GM12878 (cell line): Measurements from ENCODE around the gene KRTAP10-5. TPM values are rescaled to one million over a fixed set of nuclear protein-coding genes. Genes with fewer than 3 reads are reported as not detected.

ENCODE experiments used
- ATAC-seq: fragments of 200-7000 bp; cut with Tn5 transposase; 3 replicates; pipeline ENCODE4 v1.9.1; 2020; ENCODE audit warnings: mild to moderate bottlenecking, moderate library complexity
- BruUV-seq: library from RNA; stranded (reverse); fragments of 400-500 nt; replicated peaks from 2 replicates; lab custom pipeline; 2021; lab: Mats Ljungman, UMichigan
- CTCF ChIA-PET: fragments of 300-600 bp; sonication (Branson Sonifier 250); formaldehyde crosslinking; extraction: SDS; loops from one replicate; lab custom pipeline; 2021; ENCODE audit warnings: inconsistent platforms; lab: Yijun Ruan, JAX
- POLR2A ChIA-PET: fragments of 350-600 bp; formaldehyde crosslinking; extraction: SDS; loops from one replicate; lab custom pipeline; 2021; ENCODE audit warnings: inconsistent platforms; lab: Charles Lee
- RAD21 ChIA-PET: fragments of 300-600 bp; sonication (Branson Sonifier 250); formaldehyde crosslinking; loops from one replicate; lab custom pipeline; 2023; ENCODE audit warnings: antibody characterized with exemption; ENCODE audit not compliant: unreplicated experiment; lab: Charles Lee
- SMC1A ChIA-PET: fragments of 300-600 bp; sonication (Branson Sonifier 250); formaldehyde crosslinking; loops from one replicate; lab custom pipeline; 2023; ENCODE audit not compliant: unreplicated experiment, uncharacterized antibody; lab: Charles Lee
- DNase-seq: peaks from one replicate; pipeline ENCODE4 v3.0.0-alpha.2; 2011; ENCODE audit warnings: low read depth, low spot score
- FAIRE-seq: peaks from 3 replicates; lab custom pipeline; 2011; peaks lifted over from hg19 to GRCh38; lab: Jason Lieb, UNC
- H2AFZ ChIP-seq: 2 replicates; pipeline ENCODE4 v1.6.0; 2011; ENCODE audit warnings: low read depth, low read length, control low read depth; ENCODE audit not compliant: control insufficient read depth
- H3K27ac ChIP-seq: 2 replicates; pipeline ENCODE4 v1.5.1; 2011; ENCODE audit warnings: control low read depth; ENCODE audit not compliant: control insufficient read depth, insufficient read depth
- H3K27me3 ChIP-seq, 2 experiments: replicated peaks in 1 of 2; 2 replicates each; pipeline versions ENCODE4 v1.6.0 to v1.6.1; 2011; ENCODE audit warnings: low read length in 1 of 2; ENCODE audit not compliant: control insufficient read depth in 2 of 2, insufficient read depth in 2 of 2
- H3K36me3 ChIP-seq, 2 experiments: 2 replicates each; pipeline ENCODE4 v1.5.1; 2011; ENCODE audit warnings: low read length in 1 of 2; ENCODE audit not compliant: control insufficient read depth in 2 of 2, insufficient read depth in 2 of 2
- H3K4me1 ChIP-seq: 2 replicates; pipeline ENCODE4 v1.6.1; 2011; ENCODE audit warnings: mild to moderate bottlenecking, low read length, moderate library complexity, mixed read lengths; ENCODE audit not compliant: control insufficient read depth, insufficient read depth
- H3K4me2 ChIP-seq: 2 replicates; pipeline ENCODE4 v1.6.0; 2011; ENCODE audit warnings: control low read depth; ENCODE audit not compliant: control insufficient read depth, insufficient read depth
- H3K4me3 ChIP-seq: fragments of 200-600 bp; sonication (generic); 2 replicates; pipeline ENCODE4 v1.5.1; 2016
- H3K79me2 ChIP-seq: 2 replicates; pipeline ENCODE4 v1.6.0; 2011; ENCODE audit warnings: low read length; ENCODE audit not compliant: control insufficient read depth, insufficient read depth
- H3K9ac ChIP-seq: 2 replicates; pipeline ENCODE4 v1.8.0; 2011; ENCODE audit warnings: low read length, control low read depth, mixed read lengths; ENCODE audit not compliant: control insufficient read depth, insufficient read depth
- H3K9me3 ChIP-seq: replicated peaks from 3 replicates; pipeline ENCODE4 v1.5.1; 2011; ENCODE audit warnings: mild to moderate bottlenecking, low read length; ENCODE audit not compliant: control insufficient read depth, insufficient read depth
- H4K20me1 ChIP-seq: 2 replicates; pipeline ENCODE4 v1.6.0; 2011; ENCODE audit not compliant: control insufficient read depth, insufficient read depth
- CEBPB ChIP-seq, 2 experiments: fragments of 150-350 bp in 1 of 2; IDR thresholded peaks; 2 replicates each; pipeline ENCODE4 v1.6.1; 2012 to 2014; ENCODE audit warnings: low read depth in 2 of 2, low read length in 2 of 2, borderline replicate concordance in 1 of 2, inconsistent platforms in 1 of 2
- RAD51 ChIP-seq: fragments of 450-650 bp; IDR thresholded peaks from 2 replicates; pipeline ENCODE4 v1.6.1; 2016; ENCODE audit warnings: moderate library complexity, mild to moderate bottlenecking, inconsistent platforms
- WGBS: methylation state at CpG from one replicate; pipeline ENCODE4 v1.1.6; 2016; ENCODE audit warnings: low lambda C conversion rate; ENCODE audit not compliant: insufficient replicate concordance, insufficient coverage; ENCODE audit errors: missing lambda C conversion rate; 5-methylcytosine and 5-hydroxymethylcytosine counted together
- in situ Hi-C: fragments of 300-500 bp; cut with MboI; formaldehyde crosslinking; loops from 9 replicates; pipeline ENCODE4 v1.14.3; 2018; ENCODE audit warnings: mixed read lengths
- intact Hi-C: fragments of 100-400 bp; cut with micrococcal nuclease; formaldehyde crosslinking; loops from one replicate; pipeline ENCODE4 v1.14.2; 2022; ENCODE audit not compliant: unreplicated experiment
- polyA plus RNA-seq, 11 experiments: library from polyadenylated mRNA; depleted of rRNA in 4 of 11; unstranded in 6 of 11; stranded (reverse) in 5 of 11; fragments of >200 nt; fragmentation: Nextera tagmentation in 4 of 11; fragmentation: Illumina TruSeq in 1 of 11; extraction: Ambion mirVana in 4 of 11; extraction: Trizol in 1 of 11; gene quantifications; 1 replicate in 1 of 11; 2 replicates in 10 of 11; pipeline versions ENCODE4 v1.2.1 to v1.2.3, GENCODE V29; 2011 to 2016; ENCODE audit warnings: inconsistent platforms in 2 of 11, missing spikeins in 2 of 11, low read depth in 1 of 11
- total RNA-seq, 4 experiments: library from RNA; depleted of rRNA in 3 of 4; stranded (reverse); fragments of >200 nt in 3 of 4; fragmentation: Illumina TruSeq in 1 of 4; extraction: Trizol in 1 of 4; gene quantifications; 2 replicates each; pipeline versions ENCODE4 v1.2.1 to v1.2.3, GENCODE V29; 2013 to 2021
- TF ChIP-seq, protein P1 (sequence below): fragments of 450-650 bp; formaldehyde crosslinking; IDR thresholded peaks from 2 replicates; pipeline ENCODE4 v1.4.0; 2022; ENCODE audit warnings: mild to moderate bottlenecking, moderate library complexity
- TF ChIP-seq, protein P2 (sequence below): fragments of 450-650 bp; IDR thresholded peaks from 2 replicates; pipeline ENCODE4 v1.6.1; 2017; ENCODE audit warnings: borderline replicate concordance
- TF ChIP-seq, protein P3 (sequence below): fragments of 450-650 bp; IDR thresholded peaks from 2 replicates; pipeline ENCODE4 v1.6.1; 2017; ENCODE audit warnings: mild to moderate bottlenecking, moderate library complexity
- TF ChIP-seq, protein P4 (sequence below): fragments of 450-650 bp; IDR thresholded peaks from 2 replicates; pipeline ENCODE4 v1.6.1; 2018; ENCODE audit warnings: borderline replicate concordance, mild to moderate bottlenecking; ENCODE audit not compliant: partially characterized antibody

KRTAP10-5 gene
- total and polyA plus RNA-seq, 10 of the 15 experiments (the other 5 are each of a cell fraction or from before 2014, with no cell fraction given), result not detected

DNA sequence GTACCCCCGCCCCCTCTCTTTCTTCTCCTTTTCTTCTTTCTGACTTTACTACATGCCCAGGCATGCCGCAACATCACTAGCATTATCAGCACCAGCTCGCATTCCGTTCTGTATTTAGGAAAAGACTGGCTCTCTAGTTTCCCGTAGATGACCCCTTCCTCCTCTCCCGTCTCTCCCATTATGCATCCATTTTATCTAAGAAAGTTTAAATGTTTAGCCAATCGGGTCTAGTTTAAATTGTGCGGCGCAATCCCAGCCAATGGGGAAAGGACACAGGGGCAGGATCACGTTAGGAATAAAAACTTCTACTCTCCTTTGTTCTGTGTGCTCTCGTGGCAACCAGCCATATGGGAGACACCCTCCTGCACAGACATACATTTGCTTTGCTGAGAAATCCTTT is 17.7 kb upstream of the KRTAP10-5 start (continued):
- TF ChIP-seq, protein P1, sequence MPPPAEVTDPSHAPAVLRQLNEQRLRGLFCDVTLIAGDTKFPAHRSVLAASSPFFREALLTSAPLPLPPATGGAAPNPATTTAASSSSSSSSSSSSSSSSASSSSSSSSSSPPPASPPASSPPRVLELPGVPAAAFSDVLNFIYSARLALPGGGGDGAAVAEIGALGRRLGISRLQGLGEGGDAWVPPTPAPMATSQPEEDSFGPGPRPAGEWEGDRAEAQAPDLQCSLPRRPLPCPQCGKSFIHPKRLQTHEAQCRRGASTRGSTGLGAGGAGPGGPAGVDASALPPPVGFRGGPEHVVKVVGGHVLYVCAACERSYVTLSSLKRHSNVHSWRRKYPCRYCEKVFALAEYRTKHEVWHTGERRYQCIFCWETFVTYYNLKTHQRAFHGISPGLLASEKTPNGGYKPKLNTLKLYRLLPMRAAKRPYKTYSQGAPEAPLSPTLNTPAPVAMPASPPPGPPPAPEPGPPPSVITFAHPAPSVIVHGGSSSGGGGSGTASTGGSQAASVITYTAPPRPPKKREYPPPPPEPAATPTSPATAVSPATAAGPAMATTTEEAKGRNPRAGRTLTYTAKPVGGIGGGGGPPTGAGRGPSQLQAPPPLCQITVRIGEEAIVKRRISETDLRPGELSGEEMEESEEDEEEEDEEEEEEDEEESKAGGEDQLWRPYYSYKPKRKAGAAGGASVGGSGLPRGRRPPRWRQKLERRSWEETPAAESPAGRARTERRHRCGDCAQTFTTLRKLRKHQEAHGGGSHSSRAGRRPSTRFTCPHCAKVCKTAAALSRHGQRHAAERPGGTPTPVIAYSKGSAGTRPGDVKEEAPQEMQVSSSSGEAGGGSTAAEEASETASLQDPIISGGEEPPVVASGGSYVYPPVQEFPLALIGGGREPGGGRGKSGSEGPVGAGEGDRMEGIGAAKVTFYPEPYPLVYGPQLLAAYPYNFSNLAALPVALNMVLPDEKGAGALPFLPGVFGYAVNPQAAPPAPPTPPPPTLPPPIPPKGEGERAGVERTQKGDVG (CRISPR knock-in tag), result no peak
- TF ChIP-seq, all 136 proteins: peak for 0

DNA sequence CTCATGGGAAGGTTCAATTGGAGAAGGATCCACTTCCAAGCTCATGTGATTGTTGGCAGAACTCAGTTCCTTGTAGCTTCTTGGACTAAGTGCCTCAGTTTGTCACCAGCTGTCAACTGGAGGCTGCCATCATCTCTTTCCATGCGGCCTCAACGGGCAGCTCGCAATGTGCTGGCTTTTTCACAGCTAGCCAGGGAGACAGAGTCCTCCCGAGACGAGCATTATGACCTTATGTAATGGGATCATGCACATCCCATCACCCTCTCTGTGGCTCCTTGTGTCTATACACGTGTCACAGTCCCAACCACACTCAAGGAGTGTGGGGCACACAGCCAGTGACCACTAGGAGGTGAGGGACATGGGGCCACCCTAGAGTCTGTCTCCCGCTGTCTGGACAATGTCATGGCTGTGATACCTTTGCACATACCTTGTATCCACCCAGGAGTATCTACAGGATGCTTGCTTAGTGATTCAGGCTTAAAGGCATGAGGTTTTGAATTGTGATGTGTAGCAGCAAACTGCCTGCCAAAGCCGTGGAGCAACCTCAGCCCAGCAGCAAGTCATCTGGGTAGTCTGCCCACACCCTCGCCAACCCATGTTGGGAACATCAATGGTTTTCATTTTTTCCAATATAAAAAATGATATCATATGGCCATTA is 15.8 kb upstream of the KRTAP10-5 start:
- H3K4me1 ChIP-seq, result no peaks in the 10 kb centered on the region
- H3K4me3 ChIP-seq, result no peak overlapping the region
- H3K9me3 ChIP-seq, result no peaks in the 10 kb centered on the region; the same call in 2 of the 3 replicates
- intact Hi-C loops (no loop called here), in situ Hi-C loops (no loop called here)
- H3K36me3 ChIP-seq, result no peaks in the 10 kb centered on the region
- no TSS peak for BruUV-seq
- RAD21 ChIA-PET, result no interaction called here
- H3K27me3 ChIP-seq, result no peaks in the 10 kb centered on the region
- 5% methylated on average over 9 of the region's 9 CpGs for WGBS
- POLR2A ChIA-PET, result interaction anchor here (0.8 kb wide), 1 partner anchor 208 kb away, joined by 5 read pairs; no protein-coding TSS in a partner anchor
- DNase-seq, result no peak
- no peak for ATAC-seq
- H4K20me1 ChIP-seq, result no peaks in the 10 kb centered on the region
- no peak overlapping the region for H3K27ac ChIP-seq
- H2AFZ ChIP-seq, result no peak overlapping the region
- H3K79me2 ChIP-seq, result no peaks in the 10 kb centered on the region
- SMC1A ChIA-PET, result no interaction called here
- FAIRE-seq, result no peak
- H3K4me2 ChIP-seq, result no peak overlapping the region
- CTCF ChIA-PET, result no interaction called here
- H3K9ac ChIP-seq, result no peak overlapping the region
- TF ChIP-seq, protein P2, sequence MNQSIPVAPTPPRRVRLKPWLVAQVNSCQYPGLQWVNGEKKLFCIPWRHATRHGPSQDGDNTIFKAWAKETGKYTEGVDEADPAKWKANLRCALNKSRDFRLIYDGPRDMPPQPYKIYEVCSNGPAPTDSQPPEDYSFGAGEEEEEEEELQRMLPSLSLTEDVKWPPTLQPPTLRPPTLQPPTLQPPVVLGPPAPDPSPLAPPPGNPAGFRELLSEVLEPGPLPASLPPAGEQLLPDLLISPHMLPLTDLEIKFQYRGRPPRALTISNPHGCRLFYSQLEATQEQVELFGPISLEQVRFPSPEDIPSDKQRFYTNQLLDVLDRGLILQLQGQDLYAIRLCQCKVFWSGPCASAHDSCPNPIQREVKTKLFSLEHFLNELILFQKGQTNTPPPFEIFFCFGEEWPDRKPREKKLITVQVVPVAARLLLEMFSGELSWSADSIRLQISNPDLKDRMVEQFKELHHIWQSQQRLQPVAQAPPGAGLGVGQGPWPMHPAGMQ, result no peak
- TF ChIP-seq, protein P3, sequence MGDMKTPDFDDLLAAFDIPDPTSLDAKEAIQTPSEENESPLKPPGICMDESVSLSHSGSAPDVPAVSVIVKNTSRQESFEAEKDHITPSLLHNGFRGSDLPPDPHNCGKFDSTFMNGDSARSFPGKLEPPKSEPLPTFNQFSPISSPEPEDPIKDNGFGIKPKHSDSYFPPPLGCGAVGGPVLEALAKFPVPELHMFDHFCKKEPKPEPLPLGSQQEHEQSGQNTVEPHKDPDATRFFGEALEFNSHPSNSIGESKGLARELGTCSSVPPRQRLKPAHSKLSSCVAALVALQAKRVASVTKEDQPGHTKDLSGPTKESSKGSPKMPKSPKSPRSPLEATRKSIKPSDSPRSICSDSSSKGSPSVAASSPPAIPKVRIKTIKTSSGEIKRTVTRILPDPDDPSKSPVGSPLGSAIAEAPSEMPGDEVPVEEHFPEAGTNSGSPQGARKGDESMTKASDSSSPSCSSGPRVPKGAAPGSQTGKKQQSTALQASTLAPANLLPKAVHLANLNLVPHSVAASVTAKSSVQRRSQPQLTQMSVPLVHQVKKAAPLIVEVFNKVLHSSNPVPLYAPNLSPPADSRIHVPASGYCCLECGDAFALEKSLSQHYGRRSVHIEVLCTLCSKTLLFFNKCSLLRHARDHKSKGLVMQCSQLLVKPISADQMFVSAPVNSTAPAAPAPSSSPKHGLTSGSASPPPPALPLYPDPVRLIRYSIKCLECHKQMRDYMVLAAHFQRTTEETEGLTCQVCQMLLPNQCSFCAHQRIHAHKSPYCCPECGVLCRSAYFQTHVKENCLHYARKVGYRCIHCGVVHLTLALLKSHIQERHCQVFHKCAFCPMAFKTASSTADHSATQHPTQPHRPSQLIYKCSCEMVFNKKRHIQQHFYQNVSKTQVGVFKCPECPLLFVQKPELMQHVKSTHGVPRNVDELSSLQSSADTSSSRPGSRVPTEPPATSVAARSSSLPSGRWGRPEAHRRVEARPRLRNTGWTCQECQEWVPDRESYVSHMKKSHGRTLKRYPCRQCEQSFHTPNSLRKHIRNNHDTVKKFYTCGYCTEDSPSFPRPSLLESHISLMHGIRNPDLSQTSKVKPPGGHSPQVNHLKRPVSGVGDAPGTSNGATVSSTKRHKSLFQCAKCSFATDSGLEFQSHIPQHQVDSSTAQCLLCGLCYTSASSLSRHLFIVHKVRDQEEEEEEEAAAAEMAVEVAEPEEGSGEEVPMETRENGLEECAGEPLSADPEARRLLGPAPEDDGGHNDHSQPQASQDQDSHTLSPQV, result no peak
- TF ChIP-seq RAD51, result no peak
- TF ChIP-seq, protein P4, sequence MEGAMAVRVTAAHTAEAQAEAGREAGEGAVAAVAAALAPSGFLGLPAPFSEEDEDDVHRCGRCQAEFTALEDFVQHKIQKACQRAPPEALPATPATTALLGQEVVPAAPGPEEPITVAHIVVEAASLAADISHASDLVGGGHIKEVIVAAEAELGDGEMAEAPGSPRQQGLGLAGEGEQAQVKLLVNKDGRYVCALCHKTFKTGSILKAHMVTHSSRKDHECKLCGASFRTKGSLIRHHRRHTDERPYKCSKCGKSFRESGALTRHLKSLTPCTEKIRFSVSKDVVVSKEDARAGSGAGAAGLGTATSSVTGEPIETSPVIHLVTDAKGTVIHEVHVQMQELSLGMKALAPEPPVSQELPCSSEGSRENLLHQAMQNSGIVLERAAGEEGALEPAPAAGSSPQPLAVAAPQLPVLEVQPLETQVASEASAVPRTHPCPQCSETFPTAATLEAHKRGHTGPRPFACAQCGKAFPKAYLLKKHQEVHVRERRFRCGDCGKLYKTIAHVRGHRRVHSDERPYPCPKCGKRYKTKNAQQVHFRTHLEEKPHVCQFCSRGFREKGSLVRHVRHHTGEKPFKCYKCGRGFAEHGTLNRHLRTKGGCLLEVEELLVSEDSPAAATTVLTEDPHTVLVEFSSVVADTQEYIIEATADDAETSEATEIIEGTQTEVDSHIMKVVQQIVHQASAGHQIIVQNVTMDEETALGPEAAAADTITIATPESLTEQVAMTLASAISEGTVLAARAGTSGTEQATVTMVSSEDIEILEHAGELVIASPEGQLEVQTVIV, result no peak
- no peak for TF ChIP-seq CEBPB (IDR thresholded peaks at IDR 0.05; ENCODE audit: borderline replicate concordance in 1 of 2, low read depth in 2 of 2, low read length in 2 of 2)
